Cardiac fibroblast (primary cell): ENCODE measurements around the gene CXCR5.

Source experiments
- DNase-seq, 2 donors: peaks; one replicate each; pipeline versions ENCODE4 v3.0.0 to v3.0.0-alpha.2; 2010; ENCODE audit warnings: low read depth in 2 of 2
- H3K4me3 ChIP-seq, 2 donors: replicated peaks in 1 of 2; 1 replicate in 1 of 2; 2 replicates in 1 of 2; pipeline ENCODE4 v1.5.1; 2011; ENCODE audit warnings: low read depth in 2 of 2, low read length in 2 of 2, mild to moderate bottlenecking in 2 of 2, moderate library complexity in 1 of 2
- CTCF ChIP-seq: IDR thresholded peaks from one replicate; pipeline ENCODE4 v1.5.1; 2011; ENCODE audit warnings: low read depth, mild to moderate bottlenecking, low read length, inconsistent platforms

Gene CXCR5

GRCh38 chr11:118885319-118885718, 1.6 kb downstream of the CXCR5 start:
- no peak overlapping the region for H3K4me3 ChIP-seq
- no peak for TF ChIP-seq CTCF
- DNase-seq: no peak

GRCh38 chr11:118885831-118886565, 2.3 kb downstream of the CXCR5 start:
- DNase-seq: no peak
- no peak for TF ChIP-seq CTCF
- H3K4me3 ChIP-seq: no peak overlapping the region

DNA sequence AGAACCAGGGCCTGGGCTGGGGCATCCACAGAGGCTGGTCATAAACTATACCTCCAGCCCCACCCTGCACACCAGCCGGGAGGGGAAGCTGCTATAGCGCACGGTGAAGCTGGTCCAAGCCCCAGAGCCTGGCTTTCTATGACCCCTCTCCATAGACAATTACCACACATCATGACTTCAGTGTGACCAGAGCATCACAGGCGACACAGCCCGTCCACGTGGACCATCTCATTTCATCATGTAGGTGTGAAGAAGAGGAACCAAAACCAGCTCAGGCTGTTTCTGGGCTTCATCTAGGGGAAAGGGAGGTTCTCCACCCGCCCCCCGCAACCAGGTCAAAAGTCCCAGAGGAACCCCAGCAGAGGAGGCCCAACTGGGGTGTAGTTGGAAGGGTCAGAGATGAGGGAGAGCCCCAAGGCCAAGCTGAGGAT, 3.0 kb downstream of the CXCR5 start:
- H3K4me3 ChIP-seq: no peak overlapping the region
- DNase-seq: no peak
- no peak for TF ChIP-seq CTCF

DNA sequence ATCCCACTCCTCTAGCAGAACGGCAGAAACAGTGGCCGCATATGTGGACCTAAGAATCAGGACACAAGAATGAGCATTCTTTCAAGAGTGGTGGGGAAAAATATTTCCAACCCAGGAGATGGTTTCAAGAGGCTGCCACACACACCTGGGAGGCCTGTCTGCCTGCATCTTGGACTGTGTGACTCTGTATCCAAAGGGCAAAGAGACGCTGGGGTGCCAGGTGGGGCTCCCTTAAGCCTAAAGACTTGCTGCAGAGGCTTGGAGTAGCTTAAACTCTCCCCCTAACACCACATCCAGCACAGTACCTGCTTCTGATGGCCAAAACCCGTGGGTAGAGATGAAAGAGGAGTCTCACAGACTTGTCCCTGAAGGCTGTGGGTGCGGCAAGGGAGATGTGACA, 3.5 kb downstream of the CXCR5 start:
- DNase-seq: no peak
- TF ChIP-seq CTCF: no peak
- H3K4me3 ChIP-seq: no peak overlapping the region

DNA sequence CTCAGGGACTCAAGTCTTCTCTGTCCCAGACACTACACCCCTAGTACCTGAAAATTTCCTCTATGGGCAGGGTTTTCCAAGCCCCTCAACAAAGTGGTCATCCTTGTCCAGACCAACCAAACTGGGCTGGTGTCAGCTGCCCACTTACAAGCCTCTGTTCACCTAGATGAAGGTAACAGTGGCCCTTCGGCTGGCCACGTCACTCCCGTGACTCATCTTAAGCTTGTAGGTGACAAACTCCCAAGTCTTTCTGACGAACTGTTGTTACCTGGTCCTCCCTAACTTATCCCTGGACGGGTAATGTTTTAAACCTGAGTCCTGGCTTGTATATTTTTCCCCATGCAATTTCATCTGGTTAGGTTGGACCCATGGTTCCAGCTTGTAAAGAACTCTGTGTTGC, 4.7 kb downstream of the CXCR5 start:
- TF ChIP-seq CTCF: no peak
- no peak overlapping the region for H3K4me3 ChIP-seq
- no peak for DNase-seq

DNA sequence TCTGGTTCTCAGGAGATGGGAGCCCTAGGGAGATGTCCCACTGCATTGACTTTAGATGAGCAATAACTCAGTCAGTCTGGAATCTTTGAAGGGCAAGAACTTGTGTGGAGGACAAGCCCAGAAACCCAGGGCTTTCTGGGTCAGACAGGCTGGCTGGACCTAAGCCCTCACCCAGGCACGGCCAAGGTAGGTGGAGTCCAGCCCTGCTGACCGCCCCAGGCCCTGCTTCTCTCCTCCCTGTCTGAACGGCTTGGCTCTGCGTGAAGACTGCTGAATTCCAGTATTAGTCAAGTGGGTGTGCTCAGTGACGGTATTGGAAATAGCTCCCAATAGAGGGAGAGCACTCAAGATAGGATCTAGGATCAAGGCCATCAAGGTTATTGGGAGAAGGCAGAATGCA, 6.1 kb downstream of the CXCR5 start:
- TF ChIP-seq CTCF: no peak
- DNase-seq: peak; percentile 67 to 72
- H3K4me3 ChIP-seq: no peak overlapping the region

DNA sequence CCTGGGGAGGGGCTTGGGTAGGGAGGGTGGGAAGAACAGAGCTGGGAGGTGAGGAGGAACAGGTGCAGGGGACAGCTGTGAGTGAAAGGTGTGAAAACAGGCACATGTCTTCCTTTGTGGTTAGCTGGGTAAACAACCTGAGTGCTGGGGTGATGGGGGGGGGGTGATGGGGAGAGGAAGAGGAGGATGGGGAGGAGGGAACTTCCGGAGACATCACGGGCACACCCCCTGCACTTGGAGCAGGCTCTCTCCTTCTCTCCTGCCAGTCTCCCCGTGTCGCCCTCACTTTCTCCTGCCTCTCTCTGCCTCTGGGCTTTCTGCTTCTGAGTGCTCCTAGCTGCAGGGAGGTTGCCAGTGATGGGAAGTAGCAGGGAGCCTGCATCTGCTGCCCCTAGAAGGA, 8.8 kb downstream of the CXCR5 start:
- TF ChIP-seq CTCF: no peak
- H3K4me3 ChIP-seq: no peak overlapping the region
- DNase-seq: no peak
